Measurements from ENCODE around the gene DHX32. TPM values are rescaled to one million over a fixed set of nuclear protein-coding genes. Genes with fewer than 3 reads are reported as not detected.

Gene DHX32
- total RNA-seq, 1 donor, result 8.3 TPM

- H3K4me3 ChIP-seq (ENCODE audit: low read length), result no peak overlapping the region
- H3K4me1 ChIP-seq (ENCODE audit: insufficient read depth, low read length), result no peaks in the 10 kb centered on the region
- H3K27me3 ChIP-seq (ENCODE audit: insufficient read depth, low read length), result no peaks in the 10 kb centered on the region
- H3K9me3 ChIP-seq (ENCODE audit: low read depth, low read length), result peaks cover 9% of the 10 kb centered on the region
Observed at GRCh38 chr10:125878957-125879835, 1.9 kb downstream of the DHX32 start.

- H3K4me1 ChIP-seq (ENCODE audit: insufficient read depth, low read length), result no peaks in the 10 kb centered on the region
- H3K27me3 ChIP-seq (ENCODE audit: insufficient read depth, low read length), result no peaks in the 10 kb centered on the region
- peaks cover 4% of the 10 kb centered on the region for H3K9me3 ChIP-seq (ENCODE audit: low read depth, low read length)
- H3K4me3 ChIP-seq (ENCODE audit: low read length), result no peak overlapping the region
Observed at GRCh38 chr10:125871338-125871737, 9.8 kb downstream of the DHX32 start.

- Histone ChIP-seq H3K9me3 (ENCODE audit: low read depth, low read length) (no peaks in the 10 kb centered on the region), H3K4me1 (ENCODE audit: insufficient read depth, low read length) (no peaks in the 10 kb centered on the region), H3K27me3 (ENCODE audit: insufficient read depth, low read length) (no peaks in the 10 kb centered on the region), H3K4me3 (ENCODE audit: low read length) (no peak overlapping the region)
Observed at GRCh38 chr10:125868372-125868975, 12.6 kb downstream of the DHX32 start.

- Histone ChIP-seq H3K4me1 (ENCODE audit: insufficient read depth, low read length) (no peaks in the 10 kb centered on the region), H3K4me3 (ENCODE audit: low read length) (no peak overlapping the region), H3K27me3 (ENCODE audit: insufficient read depth, low read length) (no peaks in the 10 kb centered on the region), H3K9me3 (ENCODE audit: low read depth, low read length) (no peaks in the 10 kb centered on the region)
Observed at GRCh38 chr10:125866421-125867029, 14.6 kb downstream of the DHX32 start.

- Histone ChIP-seq H3K9me3 (ENCODE audit: low read depth, low read length) (no peaks in the 10 kb centered on the region), H3K4me3 (ENCODE audit: low read length) (no peak overlapping the region), H3K27me3 (ENCODE audit: insufficient read depth, low read length) (no peaks in the 10 kb centered on the region), H3K4me1 (ENCODE audit: insufficient read depth, low read length) (no peaks in the 10 kb centered on the region)
Observed at GRCh38 chr10:125865120-125865519, 16.0 kb downstream of the DHX32 start.

GRCh38 chr10:125859128-125859817, 21.8 kb downstream of the DHX32 start:
- H3K4me3 ChIP-seq (ENCODE audit: low read length), result no peak overlapping the region
- no peaks in the 10 kb centered on the region for H3K4me1 ChIP-seq (ENCODE audit: insufficient read depth, low read length)
- H3K27me3 ChIP-seq (ENCODE audit: insufficient read depth, low read length), result no peaks in the 10 kb centered on the region
- no peaks in the 10 kb centered on the region for H3K9me3 ChIP-seq (ENCODE audit: low read depth, low read length)

GRCh38 chr10:125857185-125857760, 23.8 kb downstream of the DHX32 start:
- Histone ChIP-seq H3K27me3 (ENCODE audit: insufficient read depth, low read length) (no peaks in the 10 kb centered on the region), H3K4me3 (ENCODE audit: low read length) (no peak overlapping the region), H3K9me3 (ENCODE audit: low read depth, low read length) (no peaks in the 10 kb centered on the region), H3K4me1 (ENCODE audit: insufficient read depth, low read length) (no peaks in the 10 kb centered on the region)

- Histone ChIP-seq H3K9me3 (ENCODE audit: low read depth, low read length) (no peaks in the 10 kb centered on the region), H3K4me3 (ENCODE audit: low read length) (no peak overlapping the region), H3K27me3 (ENCODE audit: insufficient read depth, low read length) (no peaks in the 10 kb centered on the region), H3K4me1 (ENCODE audit: insufficient read depth, low read length) (no peaks in the 10 kb centered on the region)
Observed at GRCh38 chr10:125852487-125852886, 28.6 kb downstream of the DHX32 start.

- H3K27me3 ChIP-seq (ENCODE audit: insufficient read depth, low read length), result no peaks in the 10 kb centered on the region
- H3K4me3 ChIP-seq (ENCODE audit: low read length), result no peak overlapping the region
- H3K9me3 ChIP-seq (ENCODE audit: low read depth, low read length), result no peaks in the 10 kb centered on the region
- no peaks in the 10 kb centered on the region for H3K4me1 ChIP-seq (ENCODE audit: insufficient read depth, low read length)
Observed at GRCh38 chr10:125850766-125851731, 30.0 kb downstream of the DHX32 start.

GRCh38 chr10:125849448-125849847, 31.6 kb downstream of the DHX32 start:
- no peaks in the 10 kb centered on the region for H3K4me1 ChIP-seq (ENCODE audit: insufficient read depth, low read length)
- no peaks in the 10 kb centered on the region for H3K9me3 ChIP-seq (ENCODE audit: low read depth, low read length)
- H3K4me3 ChIP-seq (ENCODE audit: low read length), result no peak overlapping the region

GRCh38 chr10:125848857-125849256, 32.2 kb downstream of the DHX32 start:
- Histone ChIP-seq H3K27me3 (ENCODE audit: insufficient read depth, low read length) (no peaks in the 10 kb centered on the region), H3K4me1 (ENCODE audit: insufficient read depth, low read length) (no peaks in the 10 kb centered on the region), H3K9me3 (ENCODE audit: low read depth, low read length) (no peaks in the 10 kb centered on the region), H3K4me3 (ENCODE audit: low read length) (no peak overlapping the region)

More at GRCh38 chr10:125849448-125849847, 31.6 kb downstream of the DHX32 start:
- H3K27me3 ChIP-seq (ENCODE audit: insufficient read depth, low read length), result no peaks in the 10 kb centered on the region

- H3K4me3 ChIP-seq (ENCODE audit: low read length), result no peak overlapping the region
- H3K4me1 ChIP-seq (ENCODE audit: insufficient read depth, low read length), result no peaks in the 10 kb centered on the region
- H3K9me3 ChIP-seq (ENCODE audit: low read depth, low read length), result no peaks in the 10 kb centered on the region
- H3K27me3 ChIP-seq (ENCODE audit: insufficient read depth, low read length), result no peaks in the 10 kb centered on the region
Observed at GRCh38 chr10:125848371-125848770, 32.7 kb downstream of the DHX32 start.

- H3K27me3 ChIP-seq (ENCODE audit: insufficient read depth, low read length), result no peaks in the 10 kb centered on the region
Observed at GRCh38 chr10:125846894-125847293, 34.2 kb downstream of the DHX32 start.

GRCh38 chr10:125845617-125846016, 35.5 kb downstream of the DHX32 start:
- no peaks in the 10 kb centered on the region for H3K27me3 ChIP-seq (ENCODE audit: insufficient read depth, low read length)
- no peak overlapping the region for H3K4me3 ChIP-seq (ENCODE audit: low read length)
- no peaks in the 10 kb centered on the region for H3K4me1 ChIP-seq (ENCODE audit: insufficient read depth, low read length)
- no peaks in the 10 kb centered on the region for H3K9me3 ChIP-seq (ENCODE audit: low read depth, low read length)

More at GRCh38 chr10:125846894-125847293, 34.2 kb downstream of the DHX32 start:
- no peaks in the 10 kb centered on the region for H3K9me3 ChIP-seq (ENCODE audit: low read depth, low read length)
- H3K4me3 ChIP-seq (ENCODE audit: low read length), result no peak overlapping the region
- H3K4me1 ChIP-seq (ENCODE audit: insufficient read depth, low read length), result no peaks in the 10 kb centered on the region

Measured in mononuclear cell (primary cell).